Measurements from ENCODE around the gene RRH.

GRCh38 chr4:109848501-109848900, 20.7 kb downstream of the RRH start:
- TF ChIP-seq CTCF (IDR thresholded peaks at IDR 0.05) (no peak), POLR2A (IDR thresholded peaks at IDR 0.05) (no peak)
